ENCODE measurements around the gene TRIOBP. TPM values are rescaled to one million over a fixed set of nuclear protein-coding genes. Genes with fewer than 3 reads are reported as not detected.
"Not testable (repeated sequence)": the region's sequence is repeated elsewhere in the genome, so short reads cannot be mapped to it uniquely, and the experiment has no call there.

The TRIOBP gene
- total RNA-seq, 2 donors from 2014 or later = 87.2 TPM

- no peak for ATAC-seq
- no peak for DNase-seq
These were observed 84.7 kb downstream of the TRIOBP start for GRCh38 chr22:37781434-37782059.

GRCh38 chr22:37782340-37783168 is 85.7 kb downstream of the TRIOBP start:
- ATAC-seq (no peak), DNase-seq (peak; percentile 34 to 63)
- intact Hi-C loops (cut with DNase I, micrococcal nuclease) = no loop called here

More at GRCh38 chr22:37781434-37782059, 84.7 kb downstream of the TRIOBP start:
- intact Hi-C loops (cut with DNase I, micrococcal nuclease) = no loop called here

- ATAC-seq (peak; percentile 85), DNase-seq (peak; percentile 82 to 90)
- intact Hi-C loops (cut with DNase I, micrococcal nuclease) = no loop called here
These were observed 88.1 kb downstream of the TRIOBP start for GRCh38 chr22:37784829-37785495.

- intact Hi-C loops (cut with DNase I, micrococcal nuclease) = loop anchor here in 1 of 2 donors (10.0 kb wide), 1 partner anchor 145 kb away; no protein-coding TSS in a partner anchor
- DNase-seq = no peak
- no peak for ATAC-seq
These were observed 93.4 kb downstream of the TRIOBP start for GRCh38 chr22:37790234-37790633.

- ATAC-seq (no peak), DNase-seq (no peak)
- intact Hi-C loops (cut with DNase I, micrococcal nuclease) = loop anchor here in 1 of 2 donors (10.0 kb wide), 1 partner anchor 148 kb away; no protein-coding TSS in a partner anchor
These were observed 95.6 kb downstream of the TRIOBP start for GRCh38 chr22:37792494-37792893.

GRCh38 chr22:37794376-37794775 is 97.5 kb downstream of the TRIOBP start:
- ATAC-seq = peak; percentile 58
- intact Hi-C loops (cut with DNase I, micrococcal nuclease) = loop anchor here in 1 of 2 donors (10.0 kb wide), 1 partner anchor 150 kb away; no protein-coding TSS in a partner anchor
- DNase-seq = peak in 1 of 2 donors; percentile 44

GRCh38 chr22:37796079-37796478 is 99.2 kb downstream of the TRIOBP start:
- DNase-seq (no peak), ATAC-seq (peak; percentile 55)
- intact Hi-C loops (cut with DNase I, micrococcal nuclease) = loop anchor here in 1 of 2 donors (10.0 kb wide), 1 partner anchor 151 kb away; no protein-coding TSS in a partner anchor

GRCh38 chr22:37797259-37797658 is 100.4 kb downstream of the TRIOBP start:
- not testable (repeated sequence) for ATAC-seq, DNase-seq
- intact Hi-C loops (cut with DNase I, micrococcal nuclease) = loop anchor here in 1 of 2 donors (10.0 kb wide), 1 partner anchor 152 kb away; no protein-coding TSS in a partner anchor

- no peak for ATAC-seq
- intact Hi-C loops (cut with DNase I, micrococcal nuclease) = loop anchor here in 1 of 2 donors (10.0 kb wide), 1 partner anchor 153 kb away; no protein-coding TSS in a partner anchor
- DNase-seq = no peak
These were observed 101.1 kb downstream of the TRIOBP start for GRCh38 chr22:37797874-37798500.

- intact Hi-C loops (cut with DNase I, micrococcal nuclease) = loop anchor here in 1 of 2 donors (10.0 kb wide), 1 partner anchor 155 kb away; no protein-coding TSS in a partner anchor
- not testable (repeated sequence) for DNase-seq, ATAC-seq
These were observed 103.1 kb downstream of the TRIOBP start for GRCh38 chr22:37799979-37800378.

- ATAC-seq = peak; percentile 46
- peak; percentile 61 to 71 for DNase-seq
- intact Hi-C loops (cut with DNase I, micrococcal nuclease) = no loop called here
These were observed 105.1 kb downstream of the TRIOBP start for GRCh38 chr22:37801946-37802309.

GRCh38 chr22:37802310-37803194 is 105.7 kb downstream of the TRIOBP start:
- ATAC-seq = peak; percentile 49
- intact Hi-C loops (cut with DNase I, micrococcal nuclease) = no loop called here
- DNase-seq = peak; percentile 64 to 81

GRCh38 chr22:37803195-37803638 is 106.4 kb downstream of the TRIOBP start:
- ATAC-seq (no peak), DNase-seq (no peak)
- intact Hi-C loops (cut with DNase I, micrococcal nuclease) = no loop called here

- ATAC-seq = no peak
- DNase-seq = no peak
- intact Hi-C loops (cut with DNase I, micrococcal nuclease) = no loop called here
These were observed 106.9 kb downstream of the TRIOBP start for GRCh38 chr22:37803639-37804351.

- no peak for ATAC-seq
- intact Hi-C loops (cut with DNase I, micrococcal nuclease) = no loop called here
- DNase-seq = no peak
These were observed 107.6 kb downstream of the TRIOBP start for GRCh38 chr22:37804352-37804880.

- DNase-seq = peak; percentile 89 to 93
- intact Hi-C loops (cut with DNase I, micrococcal nuclease) = no loop called here
- ATAC-seq = peak; percentile 44
These were observed 108.3 kb downstream of the TRIOBP start for GRCh38 chr22:37804881-37805809.

Data from left colon (tissue), 2 donors.